ENCODE data around the gene KLF13.

Gene KLF13

DNA sequence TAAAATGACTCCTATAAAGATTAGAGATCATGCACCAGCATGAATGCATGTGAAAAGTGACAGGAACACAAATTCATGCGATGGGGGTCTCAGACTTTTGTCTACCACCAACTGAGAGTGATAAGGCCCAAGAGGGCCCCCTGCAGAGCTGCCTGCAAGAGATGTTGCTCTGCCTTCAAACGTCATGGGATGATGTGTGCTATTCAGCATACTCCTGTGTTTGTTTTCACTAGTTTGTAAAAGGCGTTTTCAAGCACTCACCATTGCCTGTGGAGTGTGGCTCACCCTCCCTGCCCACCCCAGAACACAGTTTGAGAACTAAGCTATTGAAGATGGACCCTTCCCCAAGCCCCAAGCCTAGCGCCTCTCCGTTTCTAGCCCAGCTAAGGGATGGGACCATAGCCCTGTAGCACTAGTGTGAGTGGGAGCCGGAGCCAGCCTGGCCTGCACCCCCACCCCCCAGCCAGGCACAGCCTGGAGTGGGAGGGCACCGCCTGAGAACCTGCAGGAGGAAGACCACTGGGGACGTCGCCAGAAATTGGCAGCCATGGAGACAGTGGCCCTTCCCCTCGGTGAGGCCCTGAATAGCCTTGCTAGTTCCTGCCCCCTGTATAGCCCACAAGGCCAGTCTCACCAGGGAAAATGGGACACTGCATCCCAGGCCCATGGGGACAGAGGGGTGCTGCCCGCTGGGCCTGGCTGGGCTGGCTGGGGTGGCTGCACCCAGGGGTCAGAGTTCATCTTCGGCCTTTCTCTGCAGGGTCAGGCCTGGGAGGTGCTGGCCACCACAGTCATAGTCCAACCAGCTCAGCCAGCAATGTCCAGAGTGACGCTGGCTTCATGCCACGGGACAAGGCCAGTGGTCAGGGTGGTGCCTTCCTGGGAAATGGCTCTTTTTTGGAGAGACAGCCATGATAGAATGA, 22.6 kb upstream of the KLF13 start:
- TF ChIP-seq, protein P1, sequence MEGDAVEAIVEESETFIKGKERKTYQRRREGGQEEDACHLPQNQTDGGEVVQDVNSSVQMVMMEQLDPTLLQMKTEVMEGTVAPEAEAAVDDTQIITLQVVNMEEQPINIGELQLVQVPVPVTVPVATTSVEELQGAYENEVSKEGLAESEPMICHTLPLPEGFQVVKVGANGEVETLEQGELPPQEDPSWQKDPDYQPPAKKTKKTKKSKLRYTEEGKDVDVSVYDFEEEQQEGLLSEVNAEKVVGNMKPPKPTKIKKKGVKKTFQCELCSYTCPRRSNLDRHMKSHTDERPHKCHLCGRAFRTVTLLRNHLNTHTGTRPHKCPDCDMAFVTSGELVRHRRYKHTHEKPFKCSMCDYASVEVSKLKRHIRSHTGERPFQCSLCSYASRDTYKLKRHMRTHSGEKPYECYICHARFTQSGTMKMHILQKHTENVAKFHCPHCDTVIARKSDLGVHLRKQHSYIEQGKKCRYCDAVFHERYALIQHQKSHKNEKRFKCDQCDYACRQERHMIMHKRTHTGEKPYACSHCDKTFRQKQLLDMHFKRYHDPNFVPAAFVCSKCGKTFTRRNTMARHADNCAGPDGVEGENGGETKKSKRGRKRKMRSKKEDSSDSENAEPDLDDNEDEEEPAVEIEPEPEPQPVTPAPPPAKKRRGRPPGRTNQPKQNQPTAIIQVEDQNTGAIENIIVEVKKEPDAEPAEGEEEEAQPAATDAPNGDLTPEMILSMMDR (IDR thresholded peaks at IDR 0.05; ENCODE audit: low read depth, low read length): no peak
- no peak overlapping the region for H3K4me3 ChIP-seq (replicated peaks in 1 of 2; ENCODE audit: low read depth in 2 of 2, low read length in 2 of 2)
- DNase-seq (ENCODE audit: low read depth in 2 of 2): no peak

DNA sequence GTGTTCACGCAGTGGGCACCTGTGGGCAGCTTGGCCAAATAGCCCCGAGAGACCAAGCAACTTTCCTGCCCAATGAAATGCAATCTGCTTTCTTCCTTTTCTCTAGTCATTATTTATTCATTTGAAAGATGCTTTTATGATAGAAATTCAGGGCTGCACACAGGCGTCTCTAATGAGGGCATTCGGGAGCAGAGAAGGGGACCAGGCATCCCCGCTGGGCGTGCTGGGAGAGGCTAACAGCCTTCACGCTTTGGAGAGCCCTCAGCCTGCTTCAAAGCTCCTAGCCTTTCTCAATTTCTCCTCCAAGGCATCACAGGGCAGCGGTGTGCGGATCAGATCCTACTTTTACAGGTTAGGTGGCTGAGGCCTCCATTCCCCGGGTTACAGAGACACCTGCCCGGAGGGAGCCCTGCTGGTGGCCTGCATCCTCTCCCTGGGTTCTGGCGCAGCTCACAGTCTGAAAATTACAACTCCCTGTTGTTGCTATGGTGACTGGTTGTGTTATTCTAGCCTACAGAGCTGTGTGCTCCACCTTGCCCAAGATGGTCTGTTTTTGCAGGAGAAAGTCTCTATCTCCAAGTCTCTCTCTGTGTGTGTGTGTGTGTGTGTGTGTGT, 21.8 kb upstream of the KLF13 start:
- peak in 1 of 2 donors; percentile 29 for DNase-seq (ENCODE audit: low read depth in 2 of 2)
- TF ChIP-seq, protein P1 (IDR thresholded peaks at IDR 0.05; ENCODE audit: low read depth, low read length): no peak
- no peak overlapping the region for H3K4me3 ChIP-seq (replicated peaks in 1 of 2; ENCODE audit: low read depth in 2 of 2, low read length in 2 of 2)

DNA sequence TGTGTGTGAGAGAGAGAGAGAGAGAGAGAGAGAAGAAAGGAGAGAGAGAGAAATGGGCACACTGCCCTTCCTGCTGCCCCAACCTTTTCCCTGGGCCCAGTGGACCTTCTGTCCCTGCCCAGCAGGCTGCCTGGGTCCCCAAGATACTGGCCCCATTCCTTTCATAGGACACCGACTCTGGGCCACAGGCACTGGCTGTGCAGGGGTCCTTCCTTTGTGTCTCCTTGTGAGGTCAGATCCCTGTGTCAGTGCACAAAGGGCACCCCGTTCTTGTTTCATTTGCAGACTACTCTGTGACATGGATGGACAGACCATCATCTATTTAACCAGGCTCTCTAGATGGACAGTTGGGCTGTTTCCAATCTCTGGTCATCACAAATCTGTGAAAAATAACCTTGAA, 21.3 kb upstream of the KLF13 start:
- DNase-seq (ENCODE audit: low read depth in 2 of 2): no peak
- TF ChIP-seq, protein P1 (IDR thresholded peaks at IDR 0.05; ENCODE audit: low read depth, low read length): no peak
- H3K4me3 ChIP-seq (replicated peaks in 1 of 2; ENCODE audit: low read depth in 2 of 2, low read length in 2 of 2): no peak overlapping the region

DNA sequence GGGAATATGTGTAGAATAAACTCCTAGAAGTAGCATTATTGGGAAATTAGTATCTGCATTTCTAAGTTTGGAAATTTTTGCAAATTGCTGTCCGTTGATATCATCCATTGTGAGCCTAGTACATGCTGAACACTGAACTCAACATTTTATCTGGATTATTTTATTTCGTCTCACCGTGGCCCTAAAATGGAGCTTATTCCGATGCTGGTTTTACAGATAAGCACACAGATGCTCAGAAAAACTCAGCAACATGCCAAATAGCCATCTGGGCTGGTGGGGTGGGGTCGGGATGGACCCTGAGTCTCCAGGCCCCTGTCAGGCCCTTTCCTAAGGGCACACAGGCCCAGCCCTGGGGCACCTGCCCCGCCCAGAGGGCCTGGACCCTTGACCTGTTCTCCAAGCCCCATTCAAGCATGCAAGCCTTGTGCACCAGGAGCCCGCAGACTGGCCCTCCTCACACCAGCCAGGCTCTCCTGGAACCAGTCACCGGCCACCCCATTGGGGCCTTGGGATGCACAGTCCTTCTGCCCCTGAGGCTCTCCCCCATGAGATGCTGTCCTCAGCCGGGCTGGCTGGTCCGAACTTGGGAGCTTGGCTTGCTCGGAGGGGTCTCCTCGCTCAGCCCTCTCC, 20.7 kb upstream of the KLF13 start:
- DNase-seq (ENCODE audit: low read depth in 2 of 2): no peak
- no peak overlapping the region for H3K4me3 ChIP-seq (replicated peaks in 1 of 2; ENCODE audit: low read depth in 2 of 2, low read length in 2 of 2)
- TF ChIP-seq, protein P1 (IDR thresholded peaks at IDR 0.05; ENCODE audit: low read depth, low read length): no peak

DNA sequence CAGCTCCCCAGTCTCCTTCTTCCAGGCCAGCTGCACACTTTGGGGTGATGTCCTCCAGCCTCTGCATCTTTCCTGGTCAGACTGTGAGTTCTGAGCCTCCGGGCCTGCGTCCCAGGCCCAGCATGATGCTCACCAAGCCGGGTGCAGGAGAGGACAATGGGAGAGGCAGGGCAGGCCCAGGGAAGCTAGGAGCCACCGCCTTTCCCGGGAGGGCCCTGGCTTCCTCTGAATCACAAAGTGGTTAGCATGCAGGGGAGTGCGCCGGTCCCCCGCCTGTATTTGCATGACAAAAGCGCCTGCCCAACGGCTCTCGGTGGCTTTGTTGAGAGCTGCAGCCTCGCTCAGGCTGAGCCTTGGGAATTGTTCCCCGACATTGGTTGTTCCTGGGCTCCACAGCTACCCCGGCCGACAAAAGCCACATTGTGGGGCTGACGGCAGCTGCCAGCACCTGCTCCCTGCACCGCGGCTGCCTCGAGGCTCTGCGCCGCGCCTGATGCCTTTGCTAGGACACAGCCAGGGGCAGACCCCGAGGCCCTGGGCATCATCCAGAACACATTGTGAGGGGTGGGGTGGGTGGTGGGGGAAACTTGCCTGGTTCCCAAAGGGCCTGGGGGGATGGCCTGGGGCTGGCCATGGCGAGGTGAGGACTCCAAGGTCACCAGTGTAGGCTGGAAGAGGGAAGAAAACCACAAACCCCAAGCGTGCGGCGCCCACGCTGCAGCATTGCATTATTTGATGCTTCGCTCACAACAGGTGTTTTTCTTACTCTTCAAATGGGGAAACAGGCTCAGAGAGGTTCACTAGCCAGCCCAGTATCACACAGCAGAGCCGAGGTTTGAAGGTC, 20.0 kb upstream of the KLF13 start:
- no peak overlapping the region for H3K4me3 ChIP-seq (replicated peaks in 1 of 2; ENCODE audit: low read depth in 2 of 2, low read length in 2 of 2)
- peak in 1 of 2 donors; percentile 25 for DNase-seq (ENCODE audit: low read depth in 2 of 2)
- TF ChIP-seq, protein P1 (IDR thresholded peaks at IDR 0.05; ENCODE audit: low read depth, low read length): no peak
